AG20443 (cell line): ENCODE results near the gene DPF3.

Experiments
- DNase-seq: peaks from one replicate; pipeline ENCODE4 v3.0.0; 2012; ENCODE audit warnings: low spot score, mixed read lengths

DPF3 gene

GRCh38 chr14:72904840-72905561 is 11.1 kb upstream of the DPF3 start:
- DNase-seq, result peak; percentile 61

GRCh38 chr14:72904218-72904617 is 10.3 kb upstream of the DPF3 start:
- no peak for DNase-seq

GRCh38 chr14:72903716-72904115 is 9.8 kb upstream of the DPF3 start:
- DNase-seq, result no peak

GRCh38 chr14:72902801-72903530 is 9.1 kb upstream of the DPF3 start:
- no peak for DNase-seq

GRCh38 chr14:72901361-72901760 is 7.5 kb upstream of the DPF3 start:
- DNase-seq, result no peak

- no peak for DNase-seq
These were observed 4.5 kb upstream of the DPF3 start for GRCh38 chr14:72898448-72898847.

- peak; percentile 21 for DNase-seq
These were observed 900 bp upstream of the DPF3 start for GRCh38 chr14:72894623-72895378.

GRCh38 chr14:72894323-72894622 is 372 bp upstream of the DPF3 start:
- no peak for DNase-seq

GRCh38 chr14:72892879-72893635 is 844 bp downstream of the DPF3 start:
- DNase-seq, result peak; percentile 52

- peak; percentile 39 for DNase-seq
These were observed 1.6 kb downstream of the DPF3 start for GRCh38 chr14:72892103-72892878.

- DNase-seq, result no peak
These were observed 2.2 kb downstream of the DPF3 start for GRCh38 chr14:72891666-72892102.

GRCh38 chr14:72889366-72889765 is 4.5 kb downstream of the DPF3 start:
- DNase-seq, result no peak

GRCh38 chr14:72888636-72889201 is 5.2 kb downstream of the DPF3 start:
- DNase-seq, result peak; percentile 38

GRCh38 chr14:72888192-72888591 is 5.7 kb downstream of the DPF3 start:
- no peak for DNase-seq

GRCh38 chr14:72887514-72887913 is 6.4 kb downstream of the DPF3 start:
- no peak for DNase-seq

GRCh38 chr14:72884386-72884785 is 9.5 kb downstream of the DPF3 start:
- DNase-seq, result no peak

- DNase-seq, result no peak
These were observed 9.9 kb downstream of the DPF3 start for GRCh38 chr14:72883961-72884360.

GRCh38 chr14:72883109-72883508 is 10.8 kb downstream of the DPF3 start:
- DNase-seq, result no peak

GRCh38 chr14:72882463-72882862 is 11.4 kb downstream of the DPF3 start:
- DNase-seq, result no peak

- no peak for DNase-seq
These were observed 11.9 kb downstream of the DPF3 start for GRCh38 chr14:72882047-72882446.

GRCh38 chr14:72881543-72881942 is 12.4 kb downstream of the DPF3 start:
- DNase-seq, result no peak
